ENCODE data around the gene SCARB1. TPM values are rescaled to one million over a fixed set of nuclear protein-coding genes. Genes with fewer than 3 reads are reported as not detected.

SCARB1 gene
- total and polyA plus RNA-seq, 2 of the 13 experiments (the other 11 are each of a cell fraction or from before 2014, with no cell fraction given): 63.4 to 160 TPM

DNA sequence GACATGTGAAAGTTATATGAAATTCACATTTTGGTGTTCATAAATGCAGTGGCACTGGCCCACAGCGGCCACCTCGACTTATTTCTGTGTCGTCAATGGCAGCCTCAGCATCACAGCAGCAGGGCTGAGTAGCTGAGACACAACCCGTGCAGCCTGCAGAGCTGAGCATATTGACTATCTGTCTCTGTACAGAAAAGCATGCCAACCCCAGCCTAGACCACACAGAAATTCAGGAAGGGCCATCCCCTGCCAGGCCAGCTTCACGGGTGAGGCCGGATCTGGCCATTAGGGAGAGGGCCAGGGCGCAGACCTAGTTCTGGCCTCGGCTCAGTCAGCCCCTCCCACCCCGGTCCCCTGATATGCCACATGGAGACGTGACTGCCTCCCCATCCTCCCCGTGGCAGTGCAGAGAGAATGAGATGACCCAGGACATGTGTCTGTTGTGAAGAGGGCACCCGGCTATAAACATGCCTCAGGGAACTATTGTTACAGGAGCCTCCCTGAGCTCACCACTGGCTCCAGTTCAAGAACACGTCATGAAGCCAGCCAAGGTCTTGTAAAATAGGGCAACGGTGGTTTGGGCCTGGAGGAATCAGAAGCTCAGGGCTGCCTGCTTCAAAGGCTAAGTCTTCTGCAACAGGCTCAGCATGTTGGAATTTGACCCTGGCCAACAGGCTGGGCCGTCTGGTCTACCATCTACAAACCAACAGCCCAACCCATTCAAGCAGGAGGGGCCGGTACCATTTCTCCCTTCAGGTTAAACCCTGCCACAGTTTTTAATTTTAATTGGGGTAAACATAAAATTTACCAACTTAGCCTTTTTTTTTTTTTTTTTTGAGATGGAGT lies 25.5 kb downstream of the SCARB1 start (continued):
- TF ChIP-seq MBNL3 (CRISPR knock-in tag; conservative IDR thresholded peaks at IDR 0.05): no peak
- TF ChIP-seq, protein P1, sequence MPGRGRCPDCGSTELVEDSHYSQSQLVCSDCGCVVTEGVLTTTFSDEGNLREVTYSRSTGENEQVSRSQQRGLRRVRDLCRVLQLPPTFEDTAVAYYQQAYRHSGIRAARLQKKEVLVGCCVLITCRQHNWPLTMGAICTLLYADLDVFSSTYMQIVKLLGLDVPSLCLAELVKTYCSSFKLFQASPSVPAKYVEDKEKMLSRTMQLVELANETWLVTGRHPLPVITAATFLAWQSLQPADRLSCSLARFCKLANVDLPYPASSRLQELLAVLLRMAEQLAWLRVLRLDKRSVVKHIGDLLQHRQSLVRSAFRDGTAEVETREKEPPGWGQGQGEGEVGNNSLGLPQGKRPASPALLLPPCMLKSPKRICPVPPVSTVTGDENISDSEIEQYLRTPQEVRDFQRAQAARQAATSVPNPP (CRISPR knock-in tag; IDR thresholded peaks at IDR 0.05): no peak
- no peak for TF ChIP-seq GPN1 (CRISPR knock-in tag; IDR thresholded peaks at IDR 0.05; ENCODE audit: borderline replicate concordance)
- no peak for TF ChIP-seq ZNF549 (CRISPR knock-in tag; IDR thresholded peaks at IDR 0.05)
- peak; percentile 87 for TF ChIP-seq MEF2D (CRISPR knock-in tag; IDR thresholded peaks at IDR 0.05)
- TF ChIP-seq, protein P2, sequence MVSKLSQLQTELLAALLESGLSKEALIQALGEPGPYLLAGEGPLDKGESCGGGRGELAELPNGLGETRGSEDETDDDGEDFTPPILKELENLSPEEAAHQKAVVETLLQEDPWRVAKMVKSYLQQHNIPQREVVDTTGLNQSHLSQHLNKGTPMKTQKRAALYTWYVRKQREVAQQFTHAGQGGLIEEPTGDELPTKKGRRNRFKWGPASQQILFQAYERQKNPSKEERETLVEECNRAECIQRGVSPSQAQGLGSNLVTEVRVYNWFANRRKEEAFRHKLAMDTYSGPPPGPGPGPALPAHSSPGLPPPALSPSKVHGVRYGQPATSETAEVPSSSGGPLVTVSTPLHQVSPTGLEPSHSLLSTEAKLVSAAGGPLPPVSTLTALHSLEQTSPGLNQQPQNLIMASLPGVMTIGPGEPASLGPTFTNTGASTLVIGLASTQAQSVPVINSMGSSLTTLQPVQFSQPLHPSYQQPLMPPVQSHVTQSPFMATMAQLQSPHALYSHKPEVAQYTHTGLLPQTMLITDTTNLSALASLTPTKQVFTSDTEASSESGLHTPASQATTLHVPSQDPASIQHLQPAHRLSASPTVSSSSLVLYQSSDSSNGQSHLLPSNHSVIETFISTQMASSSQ (IDR thresholded peaks at IDR 0.05; ENCODE audit: low read depth): no peak
- TF ChIP-seq, protein P2 (CRISPR knock-in tag; IDR thresholded peaks at IDR 0.05; ENCODE audit: borderline replicate concordance): peak; percentile 67; the same call in 1 of the 2 replicates
- TF ChIP-seq, protein P3, sequence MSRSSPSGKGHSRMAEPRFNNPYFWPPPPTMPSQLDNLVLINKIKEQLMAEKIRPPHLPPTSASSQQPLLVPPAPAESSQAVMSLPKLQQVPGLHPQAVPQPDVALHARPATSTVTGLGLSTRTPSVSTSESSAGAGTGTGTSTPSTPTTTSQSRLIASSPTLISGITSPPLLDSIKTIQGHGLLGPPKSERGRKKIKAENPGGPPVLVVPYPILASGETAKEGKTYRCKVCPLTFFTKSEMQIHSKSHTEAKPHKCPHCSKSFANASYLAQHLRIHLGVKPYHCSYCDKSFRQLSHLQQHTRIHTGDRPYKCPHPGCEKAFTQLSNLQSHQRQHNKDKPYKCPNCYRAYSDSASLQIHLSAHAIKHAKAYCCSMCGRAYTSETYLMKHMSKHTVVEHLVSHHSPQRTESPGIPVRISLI (CRISPR knock-in tag; IDR thresholded peaks at IDR 0.05; ENCODE audit: borderline replicate concordance): no peak; the same call in 1 of the 2 replicates
- TF ChIP-seq ZNF883 (CRISPR knock-in tag; IDR thresholded peaks at IDR 0.05; ENCODE audit: not compliant biosample characterization): no peak
- TF ChIP-seq FOXM1 (CRISPR knock-in tag; IDR thresholded peaks at IDR 0.05): no peak
- TF ChIP-seq, protein P4, sequence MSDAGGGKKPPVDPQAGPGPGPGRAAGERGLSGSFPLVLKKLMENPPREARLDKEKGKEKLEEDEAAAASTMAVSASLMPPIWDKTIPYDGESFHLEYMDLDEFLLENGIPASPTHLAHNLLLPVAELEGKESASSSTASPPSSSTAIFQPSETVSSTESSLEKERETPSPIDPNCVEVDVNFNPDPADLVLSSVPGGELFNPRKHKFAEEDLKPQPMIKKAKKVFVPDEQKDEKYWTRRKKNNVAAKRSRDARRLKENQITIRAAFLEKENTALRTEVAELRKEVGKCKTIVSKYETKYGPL (CRISPR knock-in tag; IDR thresholded peaks at IDR 0.05): no peak
- TF ChIP-seq, protein P5, sequence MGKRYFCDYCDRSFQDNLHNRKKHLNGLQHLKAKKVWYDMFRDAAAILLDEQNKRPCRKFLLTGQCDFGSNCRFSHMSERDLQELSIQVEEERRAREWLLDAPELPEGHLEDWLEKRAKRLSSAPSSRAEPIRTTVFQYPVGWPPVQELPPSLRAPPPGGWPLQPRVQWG (CRISPR knock-in tag; IDR thresholded peaks at IDR 0.05; ENCODE audit: borderline replicate concordance, low read depth): no peak
- TF ChIP-seq, protein P6, sequence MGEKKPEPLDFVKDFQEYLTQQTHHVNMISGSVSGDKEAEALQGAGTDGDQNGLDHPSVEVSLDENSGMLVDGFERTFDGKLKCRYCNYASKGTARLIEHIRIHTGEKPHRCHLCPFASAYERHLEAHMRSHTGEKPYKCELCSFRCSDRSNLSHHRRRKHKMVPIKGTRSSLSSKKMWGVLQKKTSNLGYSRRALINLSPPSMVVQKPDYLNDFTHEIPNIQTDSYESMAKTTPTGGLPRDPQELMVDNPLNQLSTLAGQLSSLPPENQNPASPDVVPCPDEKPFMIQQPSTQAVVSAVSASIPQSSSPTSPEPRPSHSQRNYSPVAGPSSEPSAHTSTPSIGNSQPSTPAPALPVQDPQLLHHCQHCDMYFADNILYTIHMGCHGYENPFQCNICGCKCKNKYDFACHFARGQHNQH (CRISPR knock-in tag; IDR thresholded peaks at IDR 0.05): peak; percentile 84; the same call in 1 of the 2 replicates
- TF ChIP-seq NFRKB (IDR thresholded peaks at IDR 0.05): no peak
- TF ChIP-seq ZNF672 (CRISPR knock-in tag; IDR thresholded peaks at IDR 0.05): no peak
- TF ChIP-seq ZNF350 (CRISPR knock-in tag; IDR thresholded peaks at IDR 0.05; ENCODE audit: borderline replicate concordance, low read depth): 0 out of 2 replicates have a peak, but pooled peaks have one; percentile 50
